Mucosa of descending colon (tissue), 3 donors: ENCODE data around the gene LMX1B. TPM values are rescaled to one million over a fixed set of nuclear protein-coding genes. Genes with fewer than 3 reads are reported as not detected.
A peak's percentile ranks its signal among the peaks of the same experiment; 100 is the strongest.

ENCODE experiments used
- ATAC-seq: fragments of 200-7000 bp; cut with Tn5 transposase; one replicate; pipeline ENCODE4 v1.9.1; 2020; ENCODE audit warnings: mild to moderate bottlenecking, moderate library complexity
- DNase-seq, 3 donors: peaks; one replicate each; pipeline ENCODE4 v3.0.0-alpha.2; 2020
- H3K36me3 ChIP-seq: fragments of 200-600 bp; one replicate; pipeline ENCODE4 v1.8.0; 2021; ENCODE audit warnings: low read depth, mild to moderate bottlenecking
- H3K4me1 ChIP-seq: fragments of 200-600 bp; one replicate; pipeline ENCODE4 v1.8.0; 2021; ENCODE audit warnings: low read depth, mild to moderate bottlenecking
- H3K4me3 ChIP-seq: fragments of 200-600 bp; one replicate; pipeline ENCODE4 v1.8.0; 2021; ENCODE audit warnings: mild to moderate bottlenecking
- H3K9me3 ChIP-seq: fragments of 200-600 bp; one replicate; pipeline ENCODE4 v1.8.0; 2021; ENCODE audit warnings: mild to moderate bottlenecking
- intact Hi-C, 2 donors: fragments of 100-400 bp; cut with DNase I in 1 of 2; cut with micrococcal nuclease in 1 of 2; formaldehyde crosslinking; loops; one replicate each; pipeline versions ENCODE4 v1.11.0 to v1.11.1; 2022; cut with DNase I, micrococcal nuclease
- total RNA-seq, 3 donors: library from RNA; stranded (reverse); fragmentation: NEBNext Ultra II Directional in 2 of 3; extraction: Animal tissue kit (Norgen Biotek cat#: 25700) in 2 of 3; gene quantifications; one replicate each; pipeline versions ENCODE4 v1.2.1 to v1.2.4, GENCODE V29; 2021 to 2023
- TF ChIP-seq, protein P1 (sequence below): fragments of 200-600 bp; IDR thresholded peaks from one replicate; pipeline ENCODE4 v1.8.0; 2022; ENCODE audit warnings: antibody characterized with exemption, mild to moderate bottlenecking
- donor health status: DM: no; HTN: no; CAD: no; lungs with moderate emphysema.
- donor health status: DM: no; HTN: no; CAD: no.
- donor health status: DM: no; HTN: yes; CAD: no.

The LMX1B gene
- total RNA-seq, 3 donors from 2014 or later = 0.14 to 0.51 TPM; not detected in 1

- no peaks in the 10 kb centered on the region for H3K36me3 ChIP-seq
- ATAC-seq = no peak
- H3K4me1 ChIP-seq = peaks cover 21% of the 10 kb centered on the region
- no peaks in the 10 kb centered on the region for H3K9me3 ChIP-seq
- intact Hi-C loops = no loop called here
- DNase-seq = no peak
- TF ChIP-seq, protein P1, sequence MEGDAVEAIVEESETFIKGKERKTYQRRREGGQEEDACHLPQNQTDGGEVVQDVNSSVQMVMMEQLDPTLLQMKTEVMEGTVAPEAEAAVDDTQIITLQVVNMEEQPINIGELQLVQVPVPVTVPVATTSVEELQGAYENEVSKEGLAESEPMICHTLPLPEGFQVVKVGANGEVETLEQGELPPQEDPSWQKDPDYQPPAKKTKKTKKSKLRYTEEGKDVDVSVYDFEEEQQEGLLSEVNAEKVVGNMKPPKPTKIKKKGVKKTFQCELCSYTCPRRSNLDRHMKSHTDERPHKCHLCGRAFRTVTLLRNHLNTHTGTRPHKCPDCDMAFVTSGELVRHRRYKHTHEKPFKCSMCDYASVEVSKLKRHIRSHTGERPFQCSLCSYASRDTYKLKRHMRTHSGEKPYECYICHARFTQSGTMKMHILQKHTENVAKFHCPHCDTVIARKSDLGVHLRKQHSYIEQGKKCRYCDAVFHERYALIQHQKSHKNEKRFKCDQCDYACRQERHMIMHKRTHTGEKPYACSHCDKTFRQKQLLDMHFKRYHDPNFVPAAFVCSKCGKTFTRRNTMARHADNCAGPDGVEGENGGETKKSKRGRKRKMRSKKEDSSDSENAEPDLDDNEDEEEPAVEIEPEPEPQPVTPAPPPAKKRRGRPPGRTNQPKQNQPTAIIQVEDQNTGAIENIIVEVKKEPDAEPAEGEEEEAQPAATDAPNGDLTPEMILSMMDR = no peak
- H3K4me3 ChIP-seq = no peak overlapping the region
Measured at GRCh38 chr9:126609711-126610388, 3.9 kb upstream of the LMX1B start.

DNA sequence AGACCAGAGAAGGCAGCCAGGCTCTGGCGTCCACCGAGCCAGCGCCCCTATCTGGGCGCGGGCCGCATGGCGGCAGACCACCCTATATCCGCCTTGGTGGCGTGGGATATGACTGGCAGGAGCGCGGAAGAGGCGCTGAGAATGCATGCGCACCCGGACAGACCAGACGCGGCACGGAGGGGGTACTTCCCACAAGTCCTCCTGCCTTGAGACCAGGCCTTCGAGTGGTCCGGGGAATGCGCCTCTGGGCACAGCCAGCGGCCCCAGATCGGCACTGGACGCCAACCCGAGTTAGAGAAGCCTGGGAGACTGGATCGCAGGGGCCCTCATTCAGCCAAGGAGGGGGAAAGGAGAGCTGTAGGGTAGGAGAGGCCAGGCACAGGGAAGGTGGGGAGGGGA is 2.5 kb upstream of the LMX1B start:
- H3K9me3 ChIP-seq = no peaks in the 10 kb centered on the region
- TF ChIP-seq, protein P1 = no peak
- no peak overlapping the region for H3K4me3 ChIP-seq
- H3K4me1 ChIP-seq = peaks cover 25% of the 10 kb centered on the region
- intact Hi-C loops = no loop called here
- peak; percentile 4 for ATAC-seq
- DNase-seq = no peak
- H3K36me3 ChIP-seq = no peaks in the 10 kb centered on the region

DNA sequence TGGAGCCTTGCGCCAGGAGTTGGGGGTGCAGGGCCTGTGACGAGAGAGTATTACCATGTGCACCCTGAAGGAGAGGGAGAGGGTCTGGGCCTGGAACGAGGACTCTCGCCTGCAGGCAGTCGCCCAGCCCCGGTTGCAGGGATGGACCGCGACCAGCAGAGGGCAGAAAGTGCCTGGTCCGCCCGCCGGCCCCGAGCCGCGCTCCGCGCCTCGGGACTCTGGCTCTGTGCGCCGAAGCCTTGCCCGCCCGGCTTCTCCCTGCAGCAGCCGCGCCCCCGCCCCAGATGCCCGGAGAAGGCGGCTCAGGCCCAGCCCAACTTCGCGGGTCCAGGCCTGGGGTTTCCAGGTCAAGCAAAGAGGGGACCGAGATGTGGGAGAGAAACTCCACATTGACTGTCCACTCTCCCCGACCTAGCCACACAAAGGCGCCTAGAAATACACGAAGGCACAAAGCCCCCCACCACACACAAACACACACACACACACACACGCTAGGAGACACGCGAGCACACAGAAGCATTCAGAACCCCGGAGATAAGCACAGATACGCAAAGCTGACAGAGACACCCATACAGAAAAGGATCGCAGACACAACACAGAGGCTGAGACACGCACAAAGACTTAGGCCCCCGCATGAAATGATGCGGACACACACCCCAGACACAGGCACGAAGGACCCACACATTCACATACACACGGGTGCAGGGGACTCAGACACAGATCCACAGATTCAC is 2.0 kb upstream of the LMX1B start:
- H3K36me3 ChIP-seq = no peaks in the 10 kb centered on the region
- intact Hi-C loops = no loop called here
- peaks cover 25% of the 10 kb centered on the region for H3K4me1 ChIP-seq
- H3K9me3 ChIP-seq = no peaks in the 10 kb centered on the region
- peak in 2 of 3 donors; percentile 80 to 84 for DNase-seq
- H3K4me3 ChIP-seq = no peak overlapping the region
- TF ChIP-seq, protein P1 = peak; percentile 86
- ATAC-seq = peak; percentile 89

DNA sequence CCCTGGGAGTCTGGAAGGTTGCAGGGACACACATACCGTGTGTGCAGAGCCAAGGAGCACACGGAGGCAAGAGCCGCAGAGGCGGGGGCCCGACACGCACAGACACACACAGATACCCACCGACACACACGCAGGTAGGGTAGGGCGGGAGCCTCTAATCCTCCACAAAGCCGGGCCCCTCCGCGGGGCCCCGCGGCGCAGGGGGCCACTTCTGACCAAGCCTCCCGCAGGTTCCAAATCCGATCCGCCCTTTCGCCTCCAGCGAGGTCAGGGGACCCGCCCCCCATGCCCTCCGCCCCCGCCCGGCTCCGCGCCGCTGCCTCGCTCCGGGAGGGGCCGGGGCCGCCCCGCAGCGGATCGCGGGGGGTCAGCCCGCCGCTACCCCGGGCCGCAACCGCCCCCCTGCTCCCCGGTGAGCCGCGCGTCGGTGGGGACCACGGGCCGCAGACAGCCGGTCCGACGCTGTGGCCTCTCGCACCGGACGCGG is 1.4 kb upstream of the LMX1B start:
- Histone ChIP-seq H3K36me3 (no peaks in the 10 kb centered on the region), H3K4me1 (peaks cover 25% of the 10 kb centered on the region), H3K9me3 (no peaks in the 10 kb centered on the region), H3K4me3 (no peak overlapping the region)
- intact Hi-C loops = no loop called here
- DNase-seq = no peak
- TF ChIP-seq, protein P1 = no peak
- ATAC-seq = no peak

DNA sequence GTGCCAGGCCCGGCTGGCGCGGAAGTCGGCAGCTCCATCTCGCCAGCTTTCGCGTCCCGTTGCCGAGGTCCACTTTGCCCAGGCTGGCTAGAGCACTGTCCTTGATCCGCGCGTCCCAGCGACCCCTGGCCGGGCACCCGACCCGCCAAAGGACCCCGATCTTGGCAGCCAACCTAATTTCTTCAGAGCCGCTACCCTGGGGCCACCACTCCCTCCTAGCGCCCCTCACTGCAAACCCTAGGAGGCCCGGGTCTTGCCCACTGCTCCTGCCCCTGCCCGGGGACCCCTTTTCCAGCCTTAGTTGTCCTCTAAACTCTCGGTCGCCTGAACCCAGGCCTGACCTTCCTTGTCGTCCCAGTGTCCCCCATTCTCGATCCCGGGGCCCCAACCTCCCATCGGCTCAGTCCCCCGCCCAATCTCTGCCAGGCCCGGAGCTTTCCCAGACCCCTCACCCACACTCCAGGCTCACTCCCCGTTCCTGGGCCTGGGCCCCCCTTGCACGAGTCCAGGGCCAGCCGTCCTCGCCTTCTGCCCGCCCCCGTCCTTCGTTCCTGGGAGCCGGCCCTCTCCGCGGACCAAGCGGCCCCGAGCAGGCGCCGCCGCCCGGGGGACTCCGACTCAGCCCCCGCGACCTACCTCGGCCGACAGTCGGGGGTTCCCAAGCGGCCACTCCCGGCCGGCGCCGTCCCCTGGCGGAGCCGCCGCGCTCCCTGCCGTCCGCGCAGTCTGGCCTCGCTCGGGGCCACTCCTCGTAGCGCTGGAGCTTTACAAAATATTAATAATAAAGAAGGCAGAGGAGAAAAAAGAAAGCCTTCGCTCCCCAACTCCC is 701 bp upstream of the LMX1B start:
- intact Hi-C loops = no loop called here
- peaks cover 25% of the 10 kb centered on the region for H3K4me1 ChIP-seq
- no peak for DNase-seq

More for the DNA sequence above, 701 bp upstream of the LMX1B start:
- no peak for ATAC-seq
- Histone ChIP-seq H3K4me3 (no peak overlapping the region), H3K36me3 (no peaks in the 10 kb centered on the region), H3K9me3 (no peaks in the 10 kb centered on the region)
- TF ChIP-seq, protein P1 = no peak
